ENCODE data around the gene INF2. TPM values are rescaled to one million over a fixed set of nuclear protein-coding genes. Genes with fewer than 3 reads are reported as not detected.
"Not testable (repeated sequence)": the region's sequence is repeated elsewhere in the genome, so short reads cannot be mapped to it uniquely, and the experiment has no call there.

Gene INF2
- total RNA-seq, 1 experiment from 2014 or later = 58.3 TPM

DNA sequence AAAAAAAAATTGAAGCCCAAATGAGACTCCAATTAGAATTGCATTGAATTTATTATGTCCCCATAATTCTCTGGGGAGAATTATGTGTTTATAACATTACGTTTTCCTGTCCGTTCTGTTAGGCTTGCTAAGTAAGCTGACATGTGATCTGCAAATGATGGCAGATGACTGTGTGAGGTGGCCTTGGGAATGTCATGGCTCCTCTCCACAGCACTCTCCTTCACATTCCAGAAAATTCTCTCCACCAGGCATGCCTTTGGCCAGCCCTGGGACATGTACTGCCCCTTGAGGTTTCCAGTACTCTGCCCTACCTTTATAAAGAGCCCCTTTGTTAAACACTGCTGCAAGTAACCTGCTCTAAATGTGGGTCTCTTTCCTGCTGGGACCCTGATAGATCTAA lies 28.3 kb upstream of the INF2 start:
- H2BK15ac ChIP-seq (ENCODE audit: low read depth, low read length) = no peak overlapping the region
- no peak for DNase-seq
- H3K9me3 Mint-ChIP-seq = peaks cover 4 to 8% of the 10 kb centered on the region in 2 experiments; a peak in 4 of 5 replicates

DNA sequence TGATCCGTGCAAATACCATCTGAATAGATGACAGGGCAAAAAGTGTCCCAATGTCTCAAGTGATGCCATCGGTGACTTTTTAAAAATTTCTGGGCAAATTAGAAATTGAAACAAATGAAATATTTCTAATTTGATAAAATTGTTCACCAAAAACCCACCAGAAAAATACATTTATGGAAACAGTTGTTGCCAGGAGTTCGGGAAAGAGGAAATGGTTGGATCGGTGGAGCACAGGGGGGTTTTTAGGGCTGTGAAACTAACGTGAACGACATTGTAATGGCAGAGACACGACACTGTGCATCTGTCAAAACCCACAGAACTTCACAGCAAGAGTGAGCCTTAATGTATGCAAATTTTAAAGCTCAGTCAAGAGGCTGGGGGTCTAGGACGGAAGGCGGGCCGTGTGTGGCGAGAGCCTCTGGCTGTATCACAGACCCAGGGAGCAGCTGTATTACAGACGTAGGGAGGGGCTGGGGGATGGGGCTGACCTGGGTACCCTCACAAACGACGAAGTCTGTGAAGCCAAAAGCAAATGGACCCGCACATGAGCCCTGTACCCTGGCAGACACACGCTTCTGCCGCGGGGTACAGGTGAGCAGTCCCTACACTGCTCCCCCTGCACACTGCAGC lies 27.8 kb upstream of the INF2 start:
- H3K56ac ChIP-seq (ENCODE audit: insufficient read length, low read depth, low read length); H3K79me1 ChIP-seq (ENCODE audit: insufficient read depth, low read depth, low read length, poor library complexity, severe bottlenecking); H2BK120ac ChIP-seq (ENCODE audit: low read depth, low read length, poor library complexity, severe bottlenecking); DNase-seq; H3K9ac ChIP-seq (ENCODE audit: extremely low read depth, insufficient read length, low read length); H2BK20ac ChIP-seq (ENCODE audit: low read depth, low read length, poor library complexity, severe bottlenecking); H3K79me2 ChIP-seq (ENCODE audit: insufficient read depth, low read length); H3T11ph ChIP-seq (ENCODE audit: low read length); H2AK5ac ChIP-seq (ENCODE audit: insufficient read length, low read length); H3K27ac Mint-ChIP-seq; H3K18ac ChIP-seq (ENCODE audit: insufficient read length, low read depth, low read length); H4K91ac ChIP-seq (ENCODE audit: insufficient read length, low read depth, low read length); H2BK12ac ChIP-seq (ENCODE audit: insufficient read length, low read depth, low read length); H2BK15ac ChIP-seq (ENCODE audit: low read depth, low read length); H3K9me3 Mint-ChIP-seq; H4K5ac ChIP-seq (ENCODE audit: insufficient read length, low read depth, low read length); H3K9me3 ChIP-seq (ENCODE audit: control insufficient read depth, low read depth, low read length); H3K4me1 ChIP-seq (ENCODE audit: insufficient read depth, low read length); H4K8ac ChIP-seq (replicated peaks; ENCODE audit: insufficient read length, low read depth, low read length); H3K23ac ChIP-seq (ENCODE audit: insufficient read length, low read depth, low read length); H3K4me3 Mint-ChIP-seq; H3K23me2 ChIP-seq (ENCODE audit: insufficient read length, low read depth, low read length, poor library complexity, severe bottlenecking); H2AFZ ChIP-seq (ENCODE audit: low read length); H3K4ac ChIP-seq (ENCODE audit: low read depth, low read length); H3K27ac ChIP-seq (ENCODE audit: insufficient read length, low read depth, low read length); H3K14ac ChIP-seq (ENCODE audit: insufficient read depth, low read length); H2BK5ac ChIP-seq (ENCODE audit: insufficient read length, low read length); H3K36me3 Mint-ChIP-seq (ENCODE audit: insufficient read depth in 1 of 3, low read depth in 3 of 3); H3K27me3 ChIP-seq (ENCODE audit: insufficient read depth, low read length); H4K20me1 ChIP-seq (ENCODE audit: control insufficient read depth, insufficient read depth, insufficient read length); H3K4me2 ChIP-seq (ENCODE audit: insufficient read depth, insufficient read length, low read length): not testable (repeated sequence)
- H3K27me3 Mint-ChIP-seq (ENCODE audit: low read depth) = peaks cover 25% of the 10 kb centered on the region
- WGBS (ENCODE audit: extremely low coverage, insufficient read length, low lambda C conversion rate) = no CpG with 5 or more reads among the region's 18 CpGs
- peaks cover 17 to 34% of the 10 kb centered on the region in 2 experiments for H3K4me1 Mint-ChIP-seq

More for the DNA sequence above, 28.3 kb upstream of the INF2 start:
- Histone ChIP-seq H3K27me3 (ENCODE audit: insufficient read depth, low read length) (no peaks in the 10 kb centered on the region), H3K23ac (ENCODE audit: insufficient read length, low read depth, low read length) (no peak overlapping the region), H3K79me1 (ENCODE audit: insufficient read depth, low read depth, low read length, poor library complexity, severe bottlenecking) (no peaks in the 10 kb centered on the region), H2AK5ac (ENCODE audit: insufficient read length, low read length) (no peak overlapping the region), H3K9me3 (ENCODE audit: control insufficient read depth, low read depth, low read length) (no peaks in the 10 kb centered on the region), H3K27ac (ENCODE audit: insufficient read length, low read depth, low read length) (no peak overlapping the region), H3K56ac (ENCODE audit: insufficient read length, low read depth, low read length) (no peak overlapping the region), H3K18ac (ENCODE audit: insufficient read length, low read depth, low read length) (no peak overlapping the region), H2AFZ (ENCODE audit: low read length) (no peak overlapping the region), H3K23me2 (ENCODE audit: insufficient read length, low read depth, low read length, poor library complexity, severe bottlenecking) (no peaks in the 10 kb centered on the region), H4K5ac (ENCODE audit: insufficient read length, low read depth, low read length) (no peak overlapping the region), H3K4ac (ENCODE audit: low read depth, low read length) (no peak overlapping the region), H2BK20ac (ENCODE audit: low read depth, low read length, poor library complexity, severe bottlenecking) (no peak overlapping the region), H3K4me1 (ENCODE audit: insufficient read depth, low read length) (no peaks in the 10 kb centered on the region; the same call in 1 of the 2 replicates), H4K20me1 (ENCODE audit: control insufficient read depth, insufficient read depth, insufficient read length) (no peaks in the 10 kb centered on the region), H4K8ac (replicated peaks; ENCODE audit: insufficient read length, low read depth, low read length) (no peak overlapping the region), H2BK12ac (ENCODE audit: insufficient read length, low read depth, low read length) (no peak overlapping the region), H4K91ac (ENCODE audit: insufficient read length, low read depth, low read length) (no peak overlapping the region), H3K14ac (ENCODE audit: insufficient read depth, low read length) (no peak overlapping the region), H2BK120ac (ENCODE audit: low read depth, low read length, poor library complexity, severe bottlenecking) (no peak overlapping the region), H3K4me2 (ENCODE audit: insufficient read depth, insufficient read length, low read length) (no peak overlapping the region), H3T11ph (ENCODE audit: low read length) (no peak overlapping the region), H2BK5ac (ENCODE audit: insufficient read length, low read length) (no peak overlapping the region), H3K9ac (ENCODE audit: extremely low read depth, insufficient read length, low read length) (no peak overlapping the region), H3K79me2 (ENCODE audit: insufficient read depth, low read length) (no peaks in the 10 kb centered on the region)
- peaks cover 0 to 6% (median 1%) of the 10 kb centered on the region in 3 experiments; a peak in 3 of 7 replicates for H3K36me3 Mint-ChIP-seq (ENCODE audit: insufficient read depth in 1 of 3, low read depth in 3 of 3)
- no peak overlapping the region; a peak in 1 of 7 replicates for H3K27ac Mint-ChIP-seq
- TF ChIP-seq, protein P1, sequence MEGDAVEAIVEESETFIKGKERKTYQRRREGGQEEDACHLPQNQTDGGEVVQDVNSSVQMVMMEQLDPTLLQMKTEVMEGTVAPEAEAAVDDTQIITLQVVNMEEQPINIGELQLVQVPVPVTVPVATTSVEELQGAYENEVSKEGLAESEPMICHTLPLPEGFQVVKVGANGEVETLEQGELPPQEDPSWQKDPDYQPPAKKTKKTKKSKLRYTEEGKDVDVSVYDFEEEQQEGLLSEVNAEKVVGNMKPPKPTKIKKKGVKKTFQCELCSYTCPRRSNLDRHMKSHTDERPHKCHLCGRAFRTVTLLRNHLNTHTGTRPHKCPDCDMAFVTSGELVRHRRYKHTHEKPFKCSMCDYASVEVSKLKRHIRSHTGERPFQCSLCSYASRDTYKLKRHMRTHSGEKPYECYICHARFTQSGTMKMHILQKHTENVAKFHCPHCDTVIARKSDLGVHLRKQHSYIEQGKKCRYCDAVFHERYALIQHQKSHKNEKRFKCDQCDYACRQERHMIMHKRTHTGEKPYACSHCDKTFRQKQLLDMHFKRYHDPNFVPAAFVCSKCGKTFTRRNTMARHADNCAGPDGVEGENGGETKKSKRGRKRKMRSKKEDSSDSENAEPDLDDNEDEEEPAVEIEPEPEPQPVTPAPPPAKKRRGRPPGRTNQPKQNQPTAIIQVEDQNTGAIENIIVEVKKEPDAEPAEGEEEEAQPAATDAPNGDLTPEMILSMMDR (conservative IDR thresholded peaks at IDR 0.05) = no peak
- H3K4me3 Mint-ChIP-seq = no peak overlapping the region
- no CpG with 5 or more reads among the region's 2 CpGs for WGBS (ENCODE audit: extremely low coverage, insufficient read length, low lambda C conversion rate)
- peaks cover 15 to 30% of the 10 kb centered on the region in 2 experiments for H3K4me1 Mint-ChIP-seq
- peaks cover 31% of the 10 kb centered on the region for H3K27me3 Mint-ChIP-seq (ENCODE audit: low read depth)

Data from H9 (cell line).